ENCODE data around the gene ANAPC15.

GRCh38 chr11:72124046-72124445, 11.6 kb upstream of the ANAPC15 start:
- no peak for TF ChIP-seq CTCF (IDR thresholded peaks at IDR 0.05)
- TF ChIP-seq POLR2A (IDR thresholded peaks at IDR 0.05) = no peak
